ENCODE results near the gene FLACC1. TPM values are rescaled to one million over a fixed set of nuclear protein-coding genes. Genes with fewer than 3 reads are reported as not detected.

Gene FLACC1
- total RNA-seq, 2 donors from 2014 or later = 0.27 to 0.97 TPM

GRCh38 chr2:201358684-201359083 is 1.5 kb upstream of the FLACC1 start:
- H3K36me3 ChIP-seq = no peaks in the 10 kb centered on the region
- no peaks in the 10 kb centered on the region for H3K27me3 ChIP-seq (replicated peaks; ENCODE audit: insufficient read depth)
- H3K27ac ChIP-seq = no peak overlapping the region
- no peak overlapping the region for H3K4me3 ChIP-seq
- H3K4me1 ChIP-seq (replicated peaks) = no peaks in the 10 kb centered on the region
- 96% methylated on average over 7 of the region's 7 CpGs for WGBS
- TF ChIP-seq POLR2AphosphoS5 (IDR thresholded peaks at IDR 0.05) (no peak), POLR2A (IDR thresholded peaks at IDR 0.05) (no peak), CTCF (IDR thresholded peaks at IDR 0.05) (no peak)
- no peak for DNase-seq (ENCODE audit: low spot score)
- intact Hi-C loops (cut with DNase I) = no loop called here
- no peaks in the 10 kb centered on the region for H3K9me3 ChIP-seq

- Histone ChIP-seq H3K4me1 (replicated peaks) (no peaks in the 10 kb centered on the region), H3K9me3 (no peaks in the 10 kb centered on the region), H3K27me3 (replicated peaks; ENCODE audit: insufficient read depth) (no peaks in the 10 kb centered on the region), H3K36me3 (no peaks in the 10 kb centered on the region), H3K4me3 (no peak overlapping the region), H3K27ac (no peak overlapping the region)
- 80% methylated on average over 1 of the region's 1 CpG for WGBS
- intact Hi-C loops (cut with DNase I) = no loop called here
- DNase-seq (ENCODE audit: low spot score) = no peak
- TF ChIP-seq CTCF (IDR thresholded peaks at IDR 0.05) (no peak), POLR2A (IDR thresholded peaks at IDR 0.05) (no peak)
Measured at GRCh38 chr2:201353116-201353515, 4.0 kb downstream of the FLACC1 start.

GRCh38 chr2:201350879-201351278 is 6.3 kb downstream of the FLACC1 start:
- no peaks in the 10 kb centered on the region for H3K9me3 ChIP-seq
- TF ChIP-seq CTCF (IDR thresholded peaks at IDR 0.05) = no peak
- TF ChIP-seq POLR2A (IDR thresholded peaks at IDR 0.05) = no peak
- no peak for TF ChIP-seq POLR2AphosphoS5 (IDR thresholded peaks at IDR 0.05)
- H3K27me3 ChIP-seq (replicated peaks; ENCODE audit: insufficient read depth) = no peaks in the 10 kb centered on the region
- DNase-seq (ENCODE audit: low spot score) = no peak
- no peak overlapping the region for H3K27ac ChIP-seq
- intact Hi-C loops (cut with DNase I) = no loop called here
- no peak overlapping the region for H3K4me3 ChIP-seq
- 90% methylated on average over 4 of the region's 4 CpGs for WGBS
- no peaks in the 10 kb centered on the region for H3K4me1 ChIP-seq (replicated peaks)
- H3K36me3 ChIP-seq = no peaks in the 10 kb centered on the region

- 49% methylated on average over 4 of the region's 4 CpGs for WGBS
- no peak for DNase-seq (ENCODE audit: low spot score)
- H3K4me1 ChIP-seq (replicated peaks) = no peaks in the 10 kb centered on the region
- H3K27me3 ChIP-seq (replicated peaks; ENCODE audit: insufficient read depth) = no peaks in the 10 kb centered on the region
- no peak for TF ChIP-seq POLR2AphosphoS5 (IDR thresholded peaks at IDR 0.05)
- TF ChIP-seq CTCF (IDR thresholded peaks at IDR 0.05) = no peak
- no peak for TF ChIP-seq POLR2A (IDR thresholded peaks at IDR 0.05)
- H3K27ac ChIP-seq = no peak overlapping the region
- H3K36me3 ChIP-seq = no peaks in the 10 kb centered on the region
- H3K9me3 ChIP-seq = no peaks in the 10 kb centered on the region
- intact Hi-C loops (cut with DNase I) = no loop called here
- no peak overlapping the region for H3K4me3 ChIP-seq
Measured at GRCh38 chr2:201349601-201350000, 7.5 kb downstream of the FLACC1 start.

- no peak for DNase-seq (ENCODE audit: low spot score)
- Histone ChIP-seq H3K27ac (no peak overlapping the region), H3K4me1 (replicated peaks) (no peaks in the 10 kb centered on the region), H3K9me3 (no peaks in the 10 kb centered on the region), H3K4me3 (no peak overlapping the region), H3K36me3 (no peaks in the 10 kb centered on the region), H3K27me3 (replicated peaks; ENCODE audit: insufficient read depth) (no peaks in the 10 kb centered on the region)
- intact Hi-C loops (cut with DNase I) = no loop called here
- 73% methylated on average over 1 of the region's 1 CpG for WGBS
- no peak for TF ChIP-seq CTCF (IDR thresholded peaks at IDR 0.05)
- no peak for TF ChIP-seq POLR2A (IDR thresholded peaks at IDR 0.05)
- no peak for TF ChIP-seq POLR2AphosphoS5 (IDR thresholded peaks at IDR 0.05)
Measured at GRCh38 chr2:201348758-201349157, 8.4 kb downstream of the FLACC1 start.
